HG03060 (cell line): ENCODE results near the gene CDC6.

Source experiments
- ATAC-seq: cut with Tn5 transposase; IDR thresholded peaks from one replicate; pipeline ENCODE4 v1.9.1; 2021; ENCODE audit warnings: low read depth, moderate number of reproducible peaks; ENCODE audit not compliant: unreplicated experiment

CDC6 gene

DNA sequence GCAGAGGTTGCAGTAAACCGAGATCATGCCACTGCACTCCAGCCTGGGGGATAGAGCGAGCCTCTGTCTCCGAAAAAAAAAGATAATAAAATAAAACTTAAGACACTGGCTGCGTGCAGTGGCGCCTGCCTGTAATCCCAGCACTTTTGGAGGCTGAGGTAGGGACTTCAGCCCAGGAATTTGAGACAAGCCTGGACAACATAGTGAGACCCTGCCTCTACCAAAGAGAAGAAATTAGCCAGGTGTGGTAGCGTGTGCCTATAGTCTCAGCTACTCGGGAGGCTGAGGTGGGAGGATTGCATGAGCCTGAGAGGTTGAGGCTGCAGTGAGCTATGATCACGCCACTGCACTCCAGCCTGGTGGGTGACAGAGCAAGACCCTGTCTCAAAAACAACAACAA, 47.9 kb downstream of the CDC6 start:
- ATAC-seq, result no peak

- ATAC-seq, result no peak
Observed at GRCh38 chr17:40337351-40337750, 49.7 kb downstream of the CDC6 start.

DNA sequence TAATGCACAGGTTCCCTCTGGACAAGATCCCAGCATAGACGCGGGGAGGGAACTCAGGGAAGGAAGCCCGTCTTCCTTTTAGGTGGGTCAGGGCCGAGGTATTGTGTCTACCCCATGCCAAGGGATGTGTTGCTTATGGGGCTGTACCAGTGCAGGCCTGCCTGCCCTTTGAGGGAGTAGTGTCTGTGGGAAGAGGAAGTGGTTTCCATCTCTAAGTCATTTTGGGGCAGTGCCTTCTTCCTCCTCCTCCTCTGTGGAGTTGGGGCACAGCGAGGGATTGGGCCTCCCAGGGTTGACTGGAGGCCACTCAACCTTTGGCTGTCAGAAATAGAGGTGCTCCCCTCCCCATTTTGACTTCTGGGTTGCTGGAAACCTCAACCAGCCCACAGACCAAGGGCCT, 50.4 kb downstream of the CDC6 start:
- no peak for ATAC-seq

- ATAC-seq, result no peak
Observed at GRCh38 chr17:40338941-40339649, 51.4 kb downstream of the CDC6 start.

DNA sequence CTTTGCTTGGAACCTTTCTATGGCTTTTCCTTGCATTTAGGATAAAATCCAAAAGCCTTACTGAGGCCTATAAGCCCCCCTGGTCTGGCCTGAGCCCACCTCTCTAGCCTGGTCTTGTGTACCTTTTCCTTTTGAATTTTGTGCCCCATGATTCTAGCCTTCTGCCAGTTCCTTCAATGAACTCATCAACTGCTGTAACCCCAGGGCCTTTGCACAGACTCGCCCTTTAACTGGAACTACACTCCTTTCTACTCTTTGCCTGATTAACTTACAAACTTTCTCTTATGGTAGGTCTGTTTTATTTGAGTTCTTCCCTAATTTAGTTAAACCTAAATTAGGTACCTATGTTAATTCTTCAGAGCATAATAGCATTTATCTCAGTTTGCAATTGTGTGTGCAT, 52.6 kb downstream of the CDC6 start:
- ATAC-seq, result no peak

- peak; percentile 58 for ATAC-seq
Observed at GRCh38 chr17:40340880-40341807, 53.5 kb downstream of the CDC6 start.

GRCh38 chr17:40341808-40342503, 54.3 kb downstream of the CDC6 start:
- ATAC-seq, result no peak

GRCh38 chr17:40342504-40343218, 55.0 kb downstream of the CDC6 start:
- ATAC-seq, result no peak

DNA sequence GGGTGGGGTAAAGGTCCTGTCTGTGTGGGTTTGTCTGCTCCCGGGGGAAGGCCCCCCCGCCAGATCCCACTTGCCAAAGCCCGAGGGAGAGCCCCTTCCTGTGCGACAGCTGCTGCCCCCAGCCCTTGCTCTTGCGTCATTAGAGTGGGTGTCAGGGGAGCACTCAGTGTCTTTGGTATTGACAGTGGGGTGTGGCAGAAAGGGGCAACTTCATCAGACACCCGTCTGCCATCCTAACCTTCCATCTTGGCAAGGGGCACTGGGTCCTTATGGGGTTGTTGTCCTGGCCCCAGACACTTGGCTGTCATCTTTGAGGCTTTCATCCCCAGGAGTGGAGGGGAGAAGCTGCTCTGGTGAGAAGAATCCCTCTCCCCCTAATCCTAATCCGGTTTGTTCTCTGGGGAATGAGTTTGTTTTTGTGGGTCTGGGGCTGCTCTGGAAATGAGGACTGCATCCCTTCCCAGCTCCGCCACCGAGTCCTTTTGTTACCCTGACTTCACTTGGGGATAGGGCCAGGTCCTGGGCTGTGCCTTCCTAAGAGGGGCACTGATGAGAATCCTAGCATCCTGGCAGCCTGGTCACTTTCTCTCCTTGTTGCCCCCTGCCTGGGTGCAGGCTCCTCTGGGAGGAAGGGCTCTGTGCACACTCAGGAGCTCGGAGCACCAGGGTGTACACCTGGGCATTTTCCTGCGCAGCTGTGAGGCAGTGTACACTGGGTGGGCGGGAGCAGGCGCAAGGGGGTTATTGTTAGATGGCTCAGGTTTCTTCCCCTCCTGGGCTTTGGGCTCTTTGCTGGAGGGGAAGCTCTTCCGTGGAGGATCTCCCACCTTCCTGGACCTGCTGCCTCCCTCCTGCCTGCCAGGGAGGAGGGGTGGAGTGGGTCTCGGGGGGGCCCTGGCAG, 55.8 kb downstream of the CDC6 start:
- no peak for ATAC-seq

GRCh38 chr17:40344421-40345160, 56.9 kb downstream of the CDC6 start:
- ATAC-seq, result no peak

- ATAC-seq, result no peak
Observed at GRCh38 chr17:40345161-40345993, 57.7 kb downstream of the CDC6 start.

GRCh38 chr17:40345994-40346764, 58.5 kb downstream of the CDC6 start:
- ATAC-seq, result no peak

- ATAC-seq, result no peak
Observed at GRCh38 chr17:40346765-40347158, 59.1 kb downstream of the CDC6 start.

DNA sequence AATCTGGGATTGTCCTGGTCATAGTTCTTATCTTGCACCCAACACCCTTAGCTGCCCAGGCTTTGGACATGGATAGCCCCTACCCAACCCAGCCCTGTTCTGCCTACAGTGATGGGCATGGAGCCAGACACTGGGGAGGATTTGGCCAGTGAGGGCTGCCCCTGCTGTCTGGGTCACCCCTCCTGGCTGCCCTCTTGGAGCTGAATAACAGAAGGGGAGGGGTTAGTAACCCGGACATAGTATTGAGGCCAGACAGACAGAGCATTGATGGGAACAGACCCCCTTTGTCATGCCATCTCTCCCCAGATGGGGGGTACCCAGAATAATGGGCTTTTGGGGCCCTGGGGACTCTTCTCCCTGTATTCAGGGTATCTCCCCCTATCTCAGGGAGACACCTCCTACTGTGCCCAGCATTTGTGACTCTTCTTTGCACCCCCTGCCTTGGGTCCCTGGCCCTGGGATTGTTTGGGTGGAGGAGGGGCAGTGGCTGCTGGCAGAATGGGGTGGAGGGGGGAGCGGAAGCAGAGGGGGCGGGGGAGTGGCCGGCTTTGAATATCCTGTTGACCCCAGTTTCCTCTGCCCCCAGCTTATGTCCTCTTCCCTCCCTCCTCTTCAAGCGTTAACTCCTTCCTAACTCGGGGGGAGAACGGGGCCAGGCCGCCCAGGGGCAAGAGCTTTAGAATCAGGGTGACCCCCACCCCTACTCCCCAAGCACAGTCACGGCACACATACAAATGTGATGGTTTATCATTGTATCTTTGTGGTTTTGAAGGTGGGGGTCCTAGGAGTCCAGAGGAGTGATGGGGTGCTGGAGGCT, 59.8 kb downstream of the CDC6 start:
- no peak for ATAC-seq

DNA sequence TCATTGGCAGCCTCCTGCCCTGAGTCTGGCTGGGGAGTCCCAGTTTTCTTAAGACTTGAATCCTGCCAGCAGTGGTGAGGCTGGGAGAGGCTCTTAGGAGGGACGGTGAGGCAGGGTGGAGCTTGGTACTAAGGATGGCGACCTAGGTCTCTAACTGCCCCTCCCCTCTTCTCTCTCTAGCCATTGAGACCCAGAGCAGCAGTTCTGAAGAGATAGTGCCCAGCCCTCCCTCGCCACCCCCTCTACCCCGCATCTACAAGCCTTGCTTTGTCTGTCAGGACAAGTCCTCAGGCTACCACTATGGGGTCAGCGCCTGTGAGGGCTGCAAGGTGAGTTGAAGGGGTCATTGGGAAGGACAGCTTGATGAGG, 60.4 kb downstream of the CDC6 start:
- ATAC-seq, result no peak
